RWPE1 (cell line): ENCODE measurements around the gene ALDH1A2.

Experiments used
- CTCF ChIA-PET: fragments of 350-600 bp; sonication (Branson Sonifier 250); formaldehyde crosslinking; extraction: SDS; loops from one replicate; lab custom pipeline; 2021; lab: Yijun Ruan, JAX
- POLR2A ChIA-PET: fragments of 400-600 bp; formaldehyde crosslinking; extraction: SDS; loops from one replicate; lab custom pipeline; 2020; ENCODE audit warnings: antibody characterized with exemption; ENCODE audit not compliant: low non-redundant PET; lab: Yijun Ruan, JAX
- DNase-seq: peaks from one replicate; pipeline ENCODE4 v3.0.0; 2012; ENCODE audit warnings: low spot score
- H3K27ac ChIP-seq: fragments of 450-650 bp; 2 replicates; pipeline ENCODE4 v1.5.1; 2017
- TF ChIP-seq, protein P1 (sequence below): fragments of 450-650 bp; conservative IDR thresholded peaks from 2 replicates; pipeline ENCODE4 v1.5.1; 2017; ENCODE audit warnings: low read depth, mild to moderate bottlenecking

The ALDH1A2 gene

GRCh38 chr15:57951328-57951932 is 114.1 kb downstream of the ALDH1A2 start:
- H3K27ac ChIP-seq: no peak overlapping the region
- TF ChIP-seq, protein P1, sequence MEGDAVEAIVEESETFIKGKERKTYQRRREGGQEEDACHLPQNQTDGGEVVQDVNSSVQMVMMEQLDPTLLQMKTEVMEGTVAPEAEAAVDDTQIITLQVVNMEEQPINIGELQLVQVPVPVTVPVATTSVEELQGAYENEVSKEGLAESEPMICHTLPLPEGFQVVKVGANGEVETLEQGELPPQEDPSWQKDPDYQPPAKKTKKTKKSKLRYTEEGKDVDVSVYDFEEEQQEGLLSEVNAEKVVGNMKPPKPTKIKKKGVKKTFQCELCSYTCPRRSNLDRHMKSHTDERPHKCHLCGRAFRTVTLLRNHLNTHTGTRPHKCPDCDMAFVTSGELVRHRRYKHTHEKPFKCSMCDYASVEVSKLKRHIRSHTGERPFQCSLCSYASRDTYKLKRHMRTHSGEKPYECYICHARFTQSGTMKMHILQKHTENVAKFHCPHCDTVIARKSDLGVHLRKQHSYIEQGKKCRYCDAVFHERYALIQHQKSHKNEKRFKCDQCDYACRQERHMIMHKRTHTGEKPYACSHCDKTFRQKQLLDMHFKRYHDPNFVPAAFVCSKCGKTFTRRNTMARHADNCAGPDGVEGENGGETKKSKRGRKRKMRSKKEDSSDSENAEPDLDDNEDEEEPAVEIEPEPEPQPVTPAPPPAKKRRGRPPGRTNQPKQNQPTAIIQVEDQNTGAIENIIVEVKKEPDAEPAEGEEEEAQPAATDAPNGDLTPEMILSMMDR: no peak
- ChIA-PET CTCF (interaction anchor here (1.2 kb wide), 1 partner anchor 119 kb away, joined by 3 read pairs; no protein-coding TSS in a partner anchor), POLR2A (no interaction called here)
- no peak for DNase-seq

- POLR2A ChIA-PET: no interaction called here
These were observed 115.0 kb downstream of the ALDH1A2 start for GRCh38 chr15:57950381-57950946.

GRCh38 chr15:57949374-57949943 is 116.1 kb downstream of the ALDH1A2 start:
- ChIA-PET CTCF (interaction anchor here (0.6 kb wide), 1 partner anchor 23 kb away, joined by 3 read pairs; no protein-coding TSS in a partner anchor), POLR2A (no interaction called here)
- no peak for DNase-seq
- TF ChIP-seq, protein P1: no peak
- no peak overlapping the region for H3K27ac ChIP-seq

More at GRCh38 chr15:57950381-57950946, 115.0 kb downstream of the ALDH1A2 start:
- DNase-seq: no peak
- CTCF ChIA-PET: no interaction called here
- TF ChIP-seq, protein P1: no peak
- no peak overlapping the region for H3K27ac ChIP-seq

DNA sequence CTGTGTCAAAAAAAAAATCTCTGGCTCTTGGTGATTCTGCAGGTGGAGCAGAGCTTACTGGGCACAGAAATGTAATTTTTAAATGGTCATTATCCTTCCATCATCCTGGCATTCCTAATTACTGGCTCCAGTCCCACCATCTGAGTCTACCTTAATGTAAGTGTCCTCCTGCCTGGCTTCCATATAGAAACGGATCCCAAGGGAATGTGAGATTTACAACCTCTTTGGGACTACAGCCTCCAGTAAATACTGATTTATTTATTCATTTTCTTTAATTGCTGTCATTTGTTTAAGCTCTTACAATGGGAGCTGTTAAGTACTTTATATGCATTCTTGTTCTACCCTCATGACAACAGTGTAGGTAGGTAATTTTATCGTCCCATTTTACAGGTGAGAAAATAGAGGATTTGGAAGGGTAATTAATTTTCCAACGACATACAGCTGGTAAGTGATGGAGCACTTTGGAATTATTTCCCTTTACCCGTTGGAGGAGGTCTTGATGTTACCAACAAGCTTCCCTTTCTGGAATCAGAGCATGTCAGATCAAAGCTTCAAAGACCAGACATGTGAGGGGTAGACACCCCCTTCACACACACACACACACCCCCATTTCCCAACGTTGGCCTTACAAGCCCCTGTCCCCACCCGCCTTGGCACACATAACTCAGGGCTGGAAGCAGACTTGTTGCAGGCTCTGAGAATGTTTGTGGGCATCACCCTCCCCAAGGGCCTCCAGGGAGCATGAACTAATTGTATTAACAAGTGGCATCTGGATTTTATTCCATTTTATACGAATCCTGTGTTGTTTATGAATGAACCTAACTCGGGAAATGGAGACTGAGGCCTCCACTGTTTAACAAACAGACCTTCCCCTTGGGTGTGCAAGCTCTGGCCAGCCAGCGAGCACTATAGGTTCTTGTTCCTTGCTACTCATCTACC is 116.9 kb downstream of the ALDH1A2 start:
- ChIA-PET CTCF (interaction anchor here (0.6 to 0.7 kb wide), 3 partner anchors 24 to 52 kb away, joined by 3 read pairs; no protein-coding TSS in a partner anchor), POLR2A (no interaction called here)
- TF ChIP-seq, protein P1: no peak
- no peak for DNase-seq
- H3K27ac ChIP-seq: no peak overlapping the region

DNA sequence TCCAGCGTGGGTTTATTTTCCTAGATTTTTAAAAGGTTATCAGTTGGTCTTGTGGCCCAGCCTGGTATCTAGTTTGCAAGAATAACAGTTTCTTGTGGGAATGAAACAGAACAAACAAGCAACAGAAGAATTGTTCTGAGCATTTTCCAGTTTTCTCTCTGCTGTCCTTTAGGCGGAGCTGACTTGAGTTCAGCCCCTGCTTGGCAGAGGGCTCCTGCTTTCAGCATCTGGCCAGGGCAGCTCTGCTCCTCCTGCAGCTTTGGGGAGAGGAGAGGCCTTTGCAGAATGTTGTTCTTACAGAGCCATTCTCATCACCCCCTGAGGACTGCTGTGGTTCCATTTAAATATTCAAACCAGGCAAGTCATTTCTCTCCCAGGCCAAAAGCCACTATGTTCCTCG is 117.7 kb downstream of the ALDH1A2 start:
- TF ChIP-seq, protein P1: no peak
- no peak for DNase-seq
- no peak overlapping the region for H3K27ac ChIP-seq
- POLR2A ChIA-PET: no interaction called here
- CTCF ChIA-PET: interaction anchor here (0.6 to 0.7 kb wide), 2 partner anchors 27 to 53 kb away, joined by 3 read pairs; no protein-coding TSS in a partner anchor

GRCh38 chr15:57947282-57947681 is 118.2 kb downstream of the ALDH1A2 start:
- DNase-seq: no peak
- ChIA-PET POLR2A (no interaction called here), CTCF (interaction anchor here (1.2 kb wide), 1 partner anchor 119 kb away, joined by 4 read pairs; no protein-coding TSS in a partner anchor)
- TF ChIP-seq, protein P1: no peak
- H3K27ac ChIP-seq: no peak overlapping the region
